Measurements from ENCODE around the gene FBLN7.

Gene FBLN7

DNA sequence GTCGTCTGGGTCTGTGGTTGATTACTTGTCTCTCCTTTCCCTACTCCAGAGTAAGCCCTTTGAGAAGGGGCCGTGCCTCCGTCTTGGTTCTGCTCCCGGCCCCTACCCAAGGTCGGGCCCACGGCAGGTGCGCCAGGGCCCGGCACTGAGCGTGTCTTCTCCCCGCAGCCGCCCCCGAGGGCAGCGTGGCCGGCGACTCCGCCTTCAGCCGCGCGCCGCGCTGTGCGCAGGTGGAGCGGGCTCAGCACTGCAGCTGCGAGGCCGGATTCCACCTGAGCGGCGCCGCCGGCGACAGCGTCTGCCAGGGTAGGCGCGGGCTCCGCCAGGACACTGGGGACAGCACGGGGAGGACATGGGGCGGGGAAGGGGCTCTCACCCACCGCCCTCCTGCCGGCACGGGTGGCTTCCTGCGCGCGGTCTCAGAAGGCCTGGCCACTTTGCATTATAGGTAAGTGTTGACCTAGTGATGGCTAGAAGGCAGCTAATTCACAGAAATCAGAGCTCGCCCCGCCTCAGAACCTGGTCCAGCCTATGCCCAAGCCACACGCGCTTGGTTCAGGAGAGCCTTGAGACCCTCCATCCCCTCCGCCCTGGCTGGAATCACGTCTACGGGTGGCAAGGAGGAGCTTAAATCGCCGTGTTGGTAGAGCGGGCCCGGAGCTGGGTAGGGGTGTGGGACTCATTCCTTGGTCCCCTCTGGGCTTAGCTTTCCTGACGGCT, 43.5 kb downstream of the FBLN7 start:
- CTCF ChIA-PET: no interaction called here
- Histone ChIP-seq H3K4me3 (ENCODE audit: low read depth, low read length) (no peak overlapping the region), H3K36me3 (ENCODE audit: control insufficient read depth in 2 of 2, insufficient read depth in 1 of 2, low read length in 2 of 2) (no peaks in the 10 kb centered on the region), H3K27ac (ENCODE audit: extremely low read depth, low read depth, low read length) (no peak overlapping the region), H3K9me3 (ENCODE audit: control insufficient read depth, insufficient read depth, low read depth, low read length) (no peaks in the 10 kb centered on the region), H3K4me1 (ENCODE audit: control insufficient read depth, insufficient read depth, low read length) (no peaks in the 10 kb centered on the region)
- POLR2A ChIA-PET: no interaction called here
- no peak for TF ChIP-seq GLI2 (tag by site-specific recombination; IDR thresholded peaks at IDR 0.05; ENCODE audit: borderline replicate concordance, low read depth)
- no peak for TF ChIP-seq PRDM1 (tag by site-specific recombination; IDR thresholded peaks at IDR 0.05)
- TF ChIP-seq FEZF1 (tag by site-specific recombination; IDR thresholded peaks at IDR 0.05): no peak
- no peak for TF ChIP-seq KLF10 (tag by site-specific recombination; IDR thresholded peaks at IDR 0.05)
- TF ChIP-seq ZNF792 (tag by site-specific recombination; IDR thresholded peaks at IDR 0.05): no peak
- no peak for TF ChIP-seq ZNF610 (tag by site-specific recombination; IDR thresholded peaks at IDR 0.05; ENCODE audit: borderline replicate concordance)
- no peak for TF ChIP-seq ZNF157 (tag by site-specific recombination; IDR thresholded peaks at IDR 0.05)
- no peak for TF ChIP-seq ZBTB21 (tag by site-specific recombination; IDR thresholded peaks at IDR 0.05)
- TF ChIP-seq ZBTB7A (tag by site-specific recombination; IDR thresholded peaks at IDR 0.05; ENCODE audit: low read depth): no peak
- TF ChIP-seq ZNF571 (tag by site-specific recombination; IDR thresholded peaks at IDR 0.05): no peak
- no peak for TF ChIP-seq ZNF777 (tag by site-specific recombination; IDR thresholded peaks at IDR 0.05; ENCODE audit: borderline replicate concordance)

DNA sequence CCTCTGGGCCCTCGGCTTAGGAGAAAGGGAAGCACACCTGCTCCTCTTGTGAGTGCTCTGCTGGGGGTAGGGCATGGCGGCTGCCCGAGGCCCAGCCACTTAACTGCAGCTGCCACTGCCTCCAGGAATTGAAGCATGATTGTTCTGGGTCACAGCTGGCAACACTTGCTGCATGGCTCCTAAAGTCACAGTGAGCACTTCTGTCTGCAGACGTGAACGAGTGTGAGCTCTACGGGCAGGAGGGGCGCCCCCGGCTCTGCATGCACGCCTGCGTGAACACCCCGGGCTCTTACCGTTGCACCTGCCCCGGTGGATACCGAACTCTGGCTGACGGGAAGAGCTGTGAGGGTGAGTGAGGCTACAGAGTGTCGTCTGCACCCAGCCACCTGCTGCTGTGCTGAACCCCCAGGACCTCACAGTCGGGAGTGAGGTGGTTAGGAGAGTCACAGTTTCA, 44.4 kb downstream of the FBLN7 start:
- TF ChIP-seq ZNF169 (tag by site-specific recombination; IDR thresholded peaks at IDR 0.05) (no peak), ZNF664 (tag by site-specific recombination; IDR thresholded peaks at IDR 0.05) (no peak), SP3 (tag by site-specific recombination; IDR thresholded peaks at IDR 0.05) (no peak), ZNF544 (tag by site-specific recombination; IDR thresholded peaks at IDR 0.05) (no peak), ZNF366 (tag by site-specific recombination; conservative IDR thresholded peaks at IDR 0.05) (no peak), ZNF626 (tag by site-specific recombination; IDR thresholded peaks at IDR 0.05) (no peak), IKZF3 (tag by site-specific recombination; IDR thresholded peaks at IDR 0.05) (no peak), ZNF394 (tag by site-specific recombination; IDR thresholded peaks at IDR 0.05; ENCODE audit: borderline replicate concordance) (no peak), EGR2 (tag by site-specific recombination; IDR thresholded peaks at IDR 0.05; ENCODE audit: low read depth) (no peak), ZNF354C (tag by site-specific recombination; IDR thresholded peaks at IDR 0.05; ENCODE audit: borderline replicate concordance, low read depth) (no peak), GLIS1 (tag by site-specific recombination; IDR thresholded peaks at IDR 0.05) (no peak), OVOL3 (tag by site-specific recombination; IDR thresholded peaks at IDR 0.05) (no peak), ZNF324 (tag by site-specific recombination; IDR thresholded peaks at IDR 0.05) (no peak), ZNF777 (tag by site-specific recombination; IDR thresholded peaks at IDR 0.05; ENCODE audit: borderline replicate concordance) (no peak)
- TF ChIP-seq, protein P1, sequence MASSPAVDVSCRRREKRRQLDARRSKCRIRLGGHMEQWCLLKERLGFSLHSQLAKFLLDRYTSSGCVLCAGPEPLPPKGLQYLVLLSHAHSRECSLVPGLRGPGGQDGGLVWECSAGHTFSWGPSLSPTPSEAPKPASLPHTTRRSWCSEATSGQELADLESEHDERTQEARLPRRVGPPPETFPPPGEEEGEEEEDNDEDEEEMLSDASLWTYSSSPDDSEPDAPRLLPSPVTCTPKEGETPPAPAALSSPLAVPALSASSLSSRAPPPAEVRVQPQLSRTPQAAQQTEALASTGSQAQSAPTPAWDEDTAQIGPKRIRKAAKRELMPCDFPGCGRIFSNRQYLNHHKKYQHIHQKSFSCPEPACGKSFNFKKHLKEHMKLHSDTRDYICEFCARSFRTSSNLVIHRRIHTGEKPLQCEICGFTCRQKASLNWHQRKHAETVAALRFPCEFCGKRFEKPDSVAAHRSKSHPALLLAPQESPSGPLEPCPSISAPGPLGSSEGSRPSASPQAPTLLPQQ (tag by site-specific recombination; IDR thresholded peaks at IDR 0.05): no peak
- TF ChIP-seq, protein P2, sequence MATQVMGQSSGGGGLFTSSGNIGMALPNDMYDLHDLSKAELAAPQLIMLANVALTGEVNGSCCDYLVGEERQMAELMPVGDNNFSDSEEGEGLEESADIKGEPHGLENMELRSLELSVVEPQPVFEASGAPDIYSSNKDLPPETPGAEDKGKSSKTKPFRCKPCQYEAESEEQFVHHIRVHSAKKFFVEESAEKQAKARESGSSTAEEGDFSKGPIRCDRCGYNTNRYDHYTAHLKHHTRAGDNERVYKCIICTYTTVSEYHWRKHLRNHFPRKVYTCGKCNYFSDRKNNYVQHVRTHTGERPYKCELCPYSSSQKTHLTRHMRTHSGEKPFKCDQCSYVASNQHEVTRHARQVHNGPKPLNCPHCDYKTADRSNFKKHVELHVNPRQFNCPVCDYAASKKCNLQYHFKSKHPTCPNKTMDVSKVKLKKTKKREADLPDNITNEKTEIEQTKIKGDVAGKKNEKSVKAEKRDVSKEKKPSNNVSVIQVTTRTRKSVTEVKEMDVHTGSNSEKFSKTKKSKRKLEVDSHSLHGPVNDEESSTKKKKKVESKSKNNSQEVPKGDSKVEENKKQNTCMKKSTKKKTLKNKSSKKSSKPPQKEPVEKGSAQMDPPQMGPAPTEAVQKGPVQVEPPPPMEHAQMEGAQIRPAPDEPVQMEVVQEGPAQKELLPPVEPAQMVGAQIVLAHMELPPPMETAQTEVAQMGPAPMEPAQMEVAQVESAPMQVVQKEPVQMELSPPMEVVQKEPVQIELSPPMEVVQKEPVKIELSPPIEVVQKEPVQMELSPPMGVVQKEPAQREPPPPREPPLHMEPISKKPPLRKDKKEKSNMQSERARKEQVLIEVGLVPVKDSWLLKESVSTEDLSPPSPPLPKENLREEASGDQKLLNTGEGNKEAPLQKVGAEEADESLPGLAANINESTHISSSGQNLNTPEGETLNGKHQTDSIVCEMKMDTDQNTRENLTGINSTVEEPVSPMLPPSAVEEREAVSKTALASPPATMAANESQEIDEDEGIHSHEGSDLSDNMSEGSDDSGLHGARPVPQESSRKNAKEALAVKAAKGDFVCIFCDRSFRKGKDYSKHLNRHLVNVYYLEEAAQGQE (tag by site-specific recombination; IDR thresholded peaks at IDR 0.05): no peak
- TF ChIP-seq, protein P3, sequence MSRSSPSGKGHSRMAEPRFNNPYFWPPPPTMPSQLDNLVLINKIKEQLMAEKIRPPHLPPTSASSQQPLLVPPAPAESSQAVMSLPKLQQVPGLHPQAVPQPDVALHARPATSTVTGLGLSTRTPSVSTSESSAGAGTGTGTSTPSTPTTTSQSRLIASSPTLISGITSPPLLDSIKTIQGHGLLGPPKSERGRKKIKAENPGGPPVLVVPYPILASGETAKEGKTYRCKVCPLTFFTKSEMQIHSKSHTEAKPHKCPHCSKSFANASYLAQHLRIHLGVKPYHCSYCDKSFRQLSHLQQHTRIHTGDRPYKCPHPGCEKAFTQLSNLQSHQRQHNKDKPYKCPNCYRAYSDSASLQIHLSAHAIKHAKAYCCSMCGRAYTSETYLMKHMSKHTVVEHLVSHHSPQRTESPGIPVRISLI (tag by site-specific recombination; IDR thresholded peaks at IDR 0.05): no peak
- TF ChIP-seq, protein P4, sequence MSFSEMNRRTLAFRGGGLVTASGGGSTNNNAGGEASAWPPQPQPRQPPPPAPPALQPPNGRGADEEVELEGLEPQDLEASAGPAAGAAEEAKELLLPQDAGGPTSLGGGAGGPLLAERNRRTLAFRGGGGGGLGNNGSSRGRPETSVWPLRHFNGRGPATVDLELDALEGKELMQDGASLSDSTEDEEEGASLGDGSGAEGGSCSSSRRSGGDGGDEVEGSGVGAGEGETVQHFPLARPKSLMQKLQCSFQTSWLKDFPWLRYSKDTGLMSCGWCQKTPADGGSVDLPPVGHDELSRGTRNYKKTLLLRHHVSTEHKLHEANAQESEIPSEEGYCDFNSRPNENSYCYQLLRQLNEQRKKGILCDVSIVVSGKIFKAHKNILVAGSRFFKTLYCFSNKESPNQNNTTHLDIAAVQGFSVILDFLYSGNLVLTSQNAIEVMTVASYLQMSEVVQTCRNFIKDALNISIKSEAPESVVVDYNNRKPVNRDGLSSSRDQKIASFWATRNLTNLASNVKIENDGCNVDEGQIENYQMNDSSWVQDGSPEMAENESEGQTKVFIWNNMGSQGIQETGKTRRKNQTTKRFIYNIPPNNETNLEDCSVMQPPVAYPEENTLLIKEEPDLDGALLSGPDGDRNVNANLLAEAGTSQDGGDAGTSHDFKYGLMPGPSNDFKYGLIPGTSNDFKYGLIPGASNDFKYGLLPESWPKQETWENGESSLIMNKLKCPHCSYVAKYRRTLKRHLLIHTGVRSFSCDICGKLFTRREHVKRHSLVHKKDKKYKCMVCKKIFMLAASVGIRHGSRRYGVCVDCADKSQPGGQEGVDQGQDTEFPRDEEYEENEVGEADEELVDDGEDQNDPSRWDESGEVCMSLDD (tag by site-specific recombination; IDR thresholded peaks at IDR 0.05): no peak
- Histone ChIP-seq H3K9me3 (ENCODE audit: control insufficient read depth, insufficient read depth, low read depth, low read length) (no peaks in the 10 kb centered on the region), H3K36me3 (ENCODE audit: control insufficient read depth in 2 of 2, insufficient read depth in 1 of 2, low read length in 2 of 2) (no peaks in the 10 kb centered on the region), H3K4me1 (ENCODE audit: control insufficient read depth, insufficient read depth, low read length) (no peaks in the 10 kb centered on the region), H3K27ac (ENCODE audit: extremely low read depth, low read depth, low read length) (no peak overlapping the region), H3K4me3 (ENCODE audit: low read depth, low read length) (no peak overlapping the region)
- ChIA-PET CTCF (no interaction called here), POLR2A (no interaction called here)

Data from HEK293 (cell line).